ENCODE results near the gene ARL2BP. TPM values are rescaled to one million over a fixed set of nuclear protein-coding genes. Genes with fewer than 3 reads are reported as not detected.

ARL2BP gene
- total and polyA plus RNA-seq, 10 of the 15 experiments (the other 5 are each of a cell fraction or from before 2014, with no cell fraction given), result 12.5 to 56.6 (median 29.7) TPM

- DNase-seq (ENCODE audit: low read depth, low spot score), result no peak
- Histone ChIP-seq H3K27ac (ENCODE audit: control insufficient read depth, insufficient read depth) (no peak overlapping the region), H3K9ac (ENCODE audit: control insufficient read depth, insufficient read depth, low read length) (no peak overlapping the region), H3K9me3 (replicated peaks; ENCODE audit: control insufficient read depth, insufficient read depth, low read length) (no peaks in the 10 kb centered on the region), H3K36me3 (ENCODE audit: control insufficient read depth in 2 of 2, insufficient read depth in 2 of 2, low read length in 1 of 2) (no peaks in the 10 kb centered on the region), H3K27me3 (replicated peaks in 1 of 2; ENCODE audit: control insufficient read depth in 2 of 2, insufficient read depth in 2 of 2, low read length in 1 of 2) (peaks cover 2 to 8% of the 10 kb centered on the region in 2 experiments; a peak in 2 of 4 replicates), H3K4me2 (ENCODE audit: control insufficient read depth, insufficient read depth) (peak overlapping the region; percentile 80), H3K4me3 (no peak overlapping the region), H3K79me2 (ENCODE audit: control insufficient read depth, insufficient read depth, low read length) (no peaks in the 10 kb centered on the region), H2AFZ (ENCODE audit: control insufficient read depth, low read depth, low read length) (no peak overlapping the region), H3K4me1 (ENCODE audit: control insufficient read depth, insufficient read depth, low read length) (peaks cover 6% of the 10 kb centered on the region), H4K20me1 (ENCODE audit: control insufficient read depth, insufficient read depth) (no peaks in the 10 kb centered on the region)
- WGBS (ENCODE audit: insufficient coverage, insufficient replicate concordance, low lambda C conversion rate, missing lambda C conversion rate), result 40% methylated on average over 14 of the region's 14 CpGs
- intact Hi-C loops (cut with micrococcal nuclease; ENCODE audit: unreplicated experiment), result loop anchor here (2.0 kb wide), 1 partner anchor 39 kb away; the partner anchor contains the start of gene ARL2BP
- ChIA-PET CTCF (interaction anchor here (1.2 kb wide), 1 partner anchor 193 kb away, joined by 3 read pairs; no protein-coding TSS in a partner anchor), POLR2A (no interaction called here), RAD21 (ENCODE audit: unreplicated experiment) (no interaction called here), SMC1A (ENCODE audit: uncharacterized antibody, unreplicated experiment) (no interaction called here)
- no peak for FAIRE-seq
- BruUV-seq (replicated peaks), result no TSS peak
- TF ChIP-seq PAX5 (IDR thresholded peaks at IDR 0.05; ENCODE audit: borderline replicate concordance, low read depth, low read length) (no peak), ZNF622 (IDR thresholded peaks at IDR 0.05) (no peak), CEBPB (IDR thresholded peaks at IDR 0.05; ENCODE audit: borderline replicate concordance in 1 of 2, low read depth in 2 of 2, low read length in 2 of 2) (no peak), KAT2A (conservative IDR thresholded peaks at IDR 0.05; ENCODE audit: control insufficient read depth, low read depth, low read length) (no peak), NR2C1 (IDR thresholded peaks at IDR 0.05) (no peak), BCL11A (IDR thresholded peaks at IDR 0.05; ENCODE audit: low read depth, low read length) (no peak), CHD2 (IDR thresholded peaks at IDR 0.05; ENCODE audit: borderline replicate concordance, low read depth, low read length) (no peak), FOXM1 (IDR thresholded peaks at IDR 0.05; ENCODE audit: low read depth, low read length) (no peak), USF1 (IDR thresholded peaks at IDR 0.05; ENCODE audit: borderline replicate concordance, extremely low read length, insufficient read depth, low read depth, low read length) (no peak), POLR2AphosphoS2 (IDR thresholded peaks at IDR 0.05; ENCODE audit: low read depth, low read length) (no peak), EP300 (IDR thresholded peaks at IDR 0.05; ENCODE audit: borderline replicate concordance in 1 of 2, control insufficient read depth in 1 of 2, low read depth in 2 of 2, low read length in 2 of 2) (no peak), POLR2AphosphoS5 (IDR thresholded peaks at IDR 0.05; ENCODE audit: low read length) (no peak), E4F1 (IDR thresholded peaks at IDR 0.05; ENCODE audit: borderline replicate concordance, partially characterized antibody) (no peak), YY1 (IDR thresholded peaks at IDR 0.05; ENCODE audit: low read depth, low read length) (no peak), MTA2 (IDR thresholded peaks at IDR 0.05; ENCODE audit: low read depth) (no peak), GATAD2B (conservative IDR thresholded peaks at IDR 0.05; ENCODE audit: low read depth) (no peak), RCOR1 (conservative IDR thresholded peaks at IDR 0.05; ENCODE audit: low read depth, low read length) (no peak), MYC (IDR thresholded peaks at IDR 0.05; ENCODE audit: insufficient read depth, insufficient read length, insufficient replicate concordance, low read length, severe bottlenecking) (no peak)
- in situ Hi-C loops (cut with MboI), result no loop called here
- no peak for ATAC-seq
Observed at GRCh38 chr16:57283959-57284208, 38.8 kb downstream of the ARL2BP start.
